Measurements from ENCODE around the gene SLC31A1.
A peak's percentile ranks its signal among the peaks of the same experiment; 100 is the strongest.

DNA sequence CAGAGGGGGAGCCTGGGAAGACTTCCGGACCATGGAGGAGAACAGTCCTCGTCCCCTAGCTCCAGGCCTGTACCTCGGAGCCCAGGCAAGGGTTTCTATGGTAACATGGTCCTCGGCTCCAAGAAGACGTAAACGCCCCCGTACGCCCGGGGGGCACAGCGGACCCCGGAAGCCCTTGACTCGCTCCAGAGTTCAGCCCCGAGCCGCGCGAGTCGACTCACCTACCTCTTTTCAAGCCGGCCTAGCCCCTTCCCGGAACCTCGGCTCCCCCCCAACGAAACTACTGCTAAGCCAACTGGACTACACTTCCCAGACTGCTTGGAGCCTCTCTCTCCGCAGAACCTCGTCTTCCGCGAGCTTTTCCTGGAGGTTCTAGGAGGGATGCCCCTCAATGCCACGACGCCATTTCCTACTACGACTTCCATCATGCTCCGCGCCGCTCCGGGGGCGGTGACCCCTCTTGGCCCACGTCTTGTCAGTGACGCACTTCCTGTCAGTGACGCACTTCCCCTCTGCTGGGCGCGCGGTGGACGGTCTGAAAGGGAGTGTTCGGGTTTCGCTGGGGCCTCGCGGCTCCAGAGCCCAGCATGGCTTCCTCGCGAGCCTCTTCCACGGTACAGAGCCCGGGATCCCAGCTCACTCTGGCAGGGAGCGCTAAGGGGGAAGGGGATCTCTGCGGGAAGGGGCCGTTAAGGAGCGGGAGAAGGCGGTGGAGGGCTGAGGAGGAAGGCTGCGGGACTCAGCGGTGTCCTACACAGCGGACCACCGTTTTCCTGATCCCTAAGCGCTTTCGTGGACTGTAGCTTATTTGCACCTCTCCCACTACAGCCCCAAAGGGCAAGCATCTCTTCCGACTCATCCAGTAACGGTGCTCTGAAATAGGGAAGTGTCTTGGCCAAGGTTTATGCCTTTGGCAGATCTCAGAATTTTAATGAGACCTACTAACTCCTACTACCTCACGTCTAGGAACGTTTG, 54.1 kb downstream of the SLC31A1 start, which contains the start of the genes CDC26 and PRPF4:
- TF ChIP-seq YY1 (IDR thresholded peaks at IDR 0.05; ENCODE audit: low read depth) (peak; percentile 88), EGR1 (IDR thresholded peaks at IDR 0.05) (peak; percentile 97)

All from Ishikawa (cell line).